K562 (cell line): Measurements from ENCODE around the gene PLEKHM2. TPM values are rescaled to one million over a fixed set of nuclear protein-coding genes. Genes with fewer than 3 reads are reported as not detected.

Experiments
- ATAC-seq: fragments of 200-7000 bp; cut with Tn5 transposase; 3 replicates; pipeline ENCODE4 v1.9.1; 2020; ENCODE audit warnings: moderate library complexity
- BruUV-seq: library from RNA; stranded (reverse); fragments of 400-500 nt; replicated peaks from 2 replicates; lab custom pipeline; 2021; lab: Mats Ljungman, UMichigan
- CTCF ChIA-PET: fragments of 300-600 bp; formaldehyde crosslinking; extraction: SDS; loops from one replicate; lab custom pipeline; 2021; ENCODE audit warnings: low intra/inter-chr PET ratio; lab: Yijun Ruan, JAX
- POLR2A ChIA-PET: fragments of 300-600, 350-650 bp; sonication (Branson Sonifier 250); formaldehyde crosslinking; extraction: SDS; loops from one replicate; lab custom pipeline; 2021; ENCODE audit warnings: antibody characterized with exemption, inconsistent platforms; lab: Yijun Ruan, JAX
- DNase-seq, 4 experiments: peaks; one replicate each; pipeline versions ENCODE4 v3.0.0 to v3.0.0-alpha.2; 2011 to 2018; ENCODE audit warnings: low spot score in 3 of 4, mixed read lengths in 3 of 4; ENCODE audit errors: extremely low read depth in 1 of 4
- FAIRE-seq: peaks from 2 replicates; lab custom pipeline; 2011; peaks lifted over from hg19 to GRCh38; lab: Jason Lieb, UNC
- H2AFZ ChIP-seq: 2 replicates; pipeline ENCODE4 v1.6.0; 2011; ENCODE audit warnings: low read depth, low read length, control low read depth, inconsistent platforms
- H3K27ac ChIP-seq: fragments of 200-600 bp; 3 replicates; pipeline ENCODE4 v1.8.0; 2011; ENCODE audit warnings: low read depth, mild to moderate bottlenecking, control low read depth, inconsistent platforms, low read length, moderate library complexity, mixed read lengths; ENCODE audit errors: extremely low read depth
- H3K27me3 ChIP-seq, 2 experiments: fragments of 300-600 bp in 1 of 2; 2 replicates in 1 of 2; 3 replicates in 1 of 2; pipeline versions ENCODE4 v1.6.0 to v1.8.0; 2011; ENCODE audit warnings: inconsistent platforms in 2 of 2, low read length in 2 of 2, mild to moderate bottlenecking in 1 of 2, mixed read lengths in 1 of 2, moderate library complexity in 1 of 2; ENCODE audit not compliant: control insufficient read depth in 2 of 2, insufficient read depth in 2 of 2
- H3K36me3 ChIP-seq: fragments of 300-600 bp; 3 replicates; pipeline ENCODE4 v1.8.0; 2011; ENCODE audit warnings: mild to moderate bottlenecking, low read length, inconsistent platforms; ENCODE audit not compliant: control insufficient read depth, insufficient read depth
- H3K4me1 ChIP-seq, 2 experiments: fragments of 200-600 bp in 1 of 2; replicated peaks in 1 of 2; 2 replicates in 1 of 2; 3 replicates in 1 of 2; pipeline versions ENCODE4 v1.5.1 to v1.8.0; 2011; ENCODE audit warnings: inconsistent platforms in 2 of 2, low read length in 2 of 2, mild to moderate bottlenecking in 1 of 2, mixed read lengths in 1 of 2, moderate library complexity in 1 of 2; ENCODE audit not compliant: control insufficient read depth in 2 of 2, insufficient read depth in 2 of 2
- H3K4me2 ChIP-seq: 2 replicates; pipeline ENCODE4 v1.6.1; 2011; ENCODE audit warnings: low read length, control low read depth, inconsistent platforms, mixed read lengths; ENCODE audit not compliant: insufficient read depth
- H3K4me3 ChIP-seq: fragments of 200-600 bp; sonication (generic), shearing (Covaris generic); 2 replicates; pipeline ENCODE4 v1.5.1; 2016; ENCODE audit warnings: control low read depth, inconsistent platforms
- H3K79me2 ChIP-seq: fragments of 200-600 bp; 3 replicates; pipeline ENCODE4 v1.8.0; 2011; ENCODE audit warnings: low read length, inconsistent platforms; ENCODE audit not compliant: control insufficient read depth, insufficient read depth
- H3K9ac ChIP-seq, 2 experiments: 2 replicates each; pipeline versions ENCODE4 v1.6.0 to v1.6.1; 2011; ENCODE audit warnings: low read depth in 2 of 2, low read length in 2 of 2, control low read depth in 1 of 2, inconsistent platforms in 1 of 2, mild to moderate bottlenecking in 1 of 2, mixed read lengths in 1 of 2; ENCODE audit not compliant: insufficient read depth in 1 of 2
- H3K9me1 ChIP-seq: one replicate; pipeline ENCODE4 v1.6.0; 2011; ENCODE audit warnings: inconsistent platforms, mild to moderate bottlenecking, low read length, moderate library complexity; ENCODE audit not compliant: control insufficient read depth, insufficient read depth
- H3K9me3 ChIP-seq: replicated peaks from 2 replicates; pipeline ENCODE4 v1.5.1; 2011; ENCODE audit warnings: low read depth, low read length, inconsistent platforms; ENCODE audit not compliant: control insufficient read depth, insufficient read depth
- H4K20me1 ChIP-seq: replicated peaks from 2 replicates; pipeline ENCODE4 v1.6.1; 2011; ENCODE audit warnings: low read length, inconsistent platforms, mixed read lengths; ENCODE audit not compliant: control insufficient read depth, insufficient read depth
- ESRRB ChIP-seq: fragments of 250-450 bp; sonication (Bioruptor Pico); IDR thresholded peaks from 2 replicates; pipeline ENCODE4 v1.5.0; 2020; ENCODE audit warnings: mild to moderate bottlenecking, moderate library complexity, borderline replicate concordance
- HMGXB4 ChIP-seq: sonication (generic); formaldehyde crosslinking; IDR thresholded peaks from 2 replicates; pipeline ENCODE4 v1.8.1; 2023; ENCODE audit warnings: mild to moderate bottlenecking, missing genetic modification reagents
- ID3 ChIP-seq, 2 experiments: fragments of 250-450 bp in 1 of 2; fragments of 450-650 bp in 1 of 2; sonication (Bioruptor Pico) in 1 of 2; IDR thresholded peaks; 2 replicates each; pipeline versions ENCODE4 v1.6.1 to v1.8.0; 2016 to 2021; ENCODE audit warnings: mild to moderate bottlenecking in 2 of 2, moderate library complexity in 2 of 2, missing compliant biosample characterization in 1 of 2, missing genetic modification characterization in 1 of 2
- LCOR ChIP-seq: sonication (generic); formaldehyde crosslinking; IDR thresholded peaks from 2 replicates; pipeline ENCODE4 v1.8.0; 2022; ENCODE audit warnings: mild to moderate bottlenecking, missing genetic modification reagents
- MAFG ChIP-seq: fragments of 450-650 bp; conservative IDR thresholded peaks from 2 replicates; pipeline ENCODE4 v1.6.1; 2016; ENCODE audit warnings: missing genetic modification characterization, missing compliant biosample characterization
- NFIC ChIP-seq: fragments of 450-650 bp; IDR thresholded peaks from 2 replicates; pipeline ENCODE4 v1.6.1; 2017; ENCODE audit warnings: mild to moderate bottlenecking, inconsistent platforms
- ZNF76 ChIP-seq: fragments of 250-450 bp; sonication (Bioruptor Pico); IDR thresholded peaks from 2 replicates; pipeline ENCODE4 v1.4.0; 2020; ENCODE audit warnings: mild to moderate bottlenecking, moderate library complexity, borderline replicate concordance
- WGBS: fragments of 100-300 bp; shearing (Covaris generic); methylation state at CpG from one replicate; pipeline ENCODE4 v1.1.6; 2016; ENCODE audit warnings: low coverage, mixed read lengths; ENCODE audit not compliant: insufficient coverage; ENCODE audit errors: missing lambda C conversion rate; 5-methylcytosine and 5-hydroxymethylcytosine counted together
- in situ Hi-C: fragments of 300-500 bp; cut with MboI; formaldehyde crosslinking; loops from 4 replicates; pipeline ENCODE4 v1.15.0; 2018; ENCODE audit warnings: inconsistent platforms, mixed read lengths
- intact Hi-C: fragments of 100-400 bp; cut with micrococcal nuclease; formaldehyde crosslinking; loops from 2 replicates; pipeline ENCODE4 v1.14.2; 2022
- polyA plus RNA-seq, 8 experiments: library from polyadenylated mRNA; depleted of rRNA in 4 of 8; stranded (reverse) in 5 of 8; unstranded in 3 of 8; fragments of >200 nt; fragmentation: Nextera tagmentation in 2 of 8; fragmentation: Illumina TruSeq in 1 of 8; extraction: Ambion mirVana in 2 of 8; extraction: Trizol in 1 of 8; gene quantifications; 2 replicates each; pipeline versions ENCODE4 v1.2.1 to v1.2.3, GENCODE V29; 2011 to 2014; ENCODE audit warnings: inconsistent platforms in 1 of 8, missing spikeins in 1 of 8
- total RNA-seq, 7 experiments: library from RNA; depleted of rRNA in 6 of 7; stranded (reverse); fragments of >200 nt in 6 of 7; fragmentation: Illumina TruSeq in 2 of 7; extraction: Trizol in 2 of 7; gene quantifications; 2 replicates each; pipeline versions ENCODE4 v1.2.1 to v1.2.3, GENCODE V29; 2011 to 2021; ENCODE audit warnings: low replicate concordance in 1 of 7
- TF ChIP-seq, protein P1 (sequence below): fragments of 450-650 bp; formaldehyde crosslinking; IDR thresholded peaks from 2 replicates; pipeline ENCODE4 v1.4.0; 2020; ENCODE audit warnings: mild to moderate bottlenecking, moderate library complexity

Gene PLEKHM2
- total and polyA plus RNA-seq, 9 of the 15 experiments (the other 6 are each of a cell fraction or from before 2014, with no cell fraction given): 0.27 to 63.7 (median 33.2) TPM

DNA sequence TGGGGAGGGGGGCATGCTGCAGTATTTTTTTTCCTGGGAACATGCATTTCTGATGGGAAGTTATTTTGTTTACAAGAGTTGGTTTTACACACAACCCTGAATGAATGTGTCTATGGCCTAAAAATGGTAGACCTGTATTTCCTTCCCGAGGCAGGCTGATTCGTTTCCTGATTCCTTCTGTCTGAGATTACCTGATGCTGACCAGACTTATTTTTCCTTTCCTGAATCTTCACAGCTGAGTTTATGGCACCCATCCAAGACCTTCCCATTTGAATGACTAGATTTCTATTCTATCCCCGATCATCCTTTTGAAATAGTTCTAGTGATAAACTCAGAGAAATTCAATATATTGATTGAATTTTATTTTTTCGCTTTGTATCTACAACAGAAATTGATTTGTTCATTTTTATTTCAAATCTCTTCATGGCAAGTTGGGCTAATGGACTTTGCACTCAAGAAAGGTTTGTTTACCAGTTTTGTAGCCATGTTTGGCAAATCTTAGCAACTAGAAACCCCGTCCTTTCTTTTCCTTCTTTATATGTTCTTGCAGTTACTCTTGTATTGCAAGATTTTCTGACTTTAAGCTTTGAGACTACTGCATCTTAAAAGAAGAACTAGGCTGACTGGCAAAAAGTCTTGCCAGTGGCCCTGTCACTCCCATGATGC is 15.9 kb upstream of the PLEKHM2 start:
- Histone ChIP-seq H3K36me3 (peaks cover 6% of the 10 kb centered on the region), H3K9me1 (peaks cover 4% of the 10 kb centered on the region), H3K9me3 (no peaks in the 10 kb centered on the region), H3K9ac (no peak overlapping the region), H3K4me1 (no peaks in the 10 kb centered on the region; a peak in 2 of 5 replicates), H3K79me2 (no peaks in the 10 kb centered on the region), H3K4me2 (no peak overlapping the region), H3K27me3 (no peaks in the 10 kb centered on the region), H3K27ac (no peak overlapping the region), H4K20me1 (0 out of 2 replicates have a peak, but pooled peaks cover 3% of the 10 kb centered on the region), H2AFZ (no peak overlapping the region), H3K4me3 (no peak overlapping the region)
- ChIA-PET POLR2A (interaction anchor here (0.6 to 2.1 kb wide), 8 partner anchors 9 to 1053 kb away, joined by 3 to 8 read pairs (median 4); a partner anchor contains a TSS), CTCF (no interaction called here)
- no peak for FAIRE-seq
- ATAC-seq: no peak
- WGBS: 69% methylated on average over 5 of the region's 5 CpGs
- no peak for DNase-seq
- in situ Hi-C loops (no loop called here), intact Hi-C loops (no loop called here)
- TF ChIP-seq LCOR (CRISPR knock-in tag) (no peak), NFIC (peak; percentile 47)
- no TSS peak for BruUV-seq

DNA sequence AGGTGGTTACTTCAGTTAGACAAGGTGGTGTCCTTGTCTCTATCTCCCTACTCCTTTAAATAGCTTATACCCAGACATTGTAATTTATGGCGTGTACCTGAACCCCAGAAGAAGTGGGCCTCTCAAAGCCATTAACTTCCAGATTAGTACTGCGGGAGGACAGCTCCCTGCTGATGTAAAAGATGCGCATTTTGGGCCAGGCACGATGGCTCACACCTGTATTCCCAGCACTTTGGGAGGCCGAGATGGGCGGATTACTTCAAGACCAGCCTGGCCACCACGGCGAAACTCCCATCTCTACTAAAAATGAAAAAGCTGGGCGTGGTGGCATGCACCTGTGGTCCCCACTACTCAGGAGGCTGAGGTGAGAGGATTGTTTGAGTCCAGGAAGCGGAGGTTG is 15.0 kb upstream of the PLEKHM2 start:
- no TSS peak for BruUV-seq
- no peaks in the 10 kb centered on the region; a peak in 2 of 5 replicates for H3K4me1 ChIP-seq
- in situ Hi-C loops (no loop called here), intact Hi-C loops (no loop called here)
- no peaks in the 10 kb centered on the region for H3K79me2 ChIP-seq
- 0 out of 2 replicates have a peak, but pooled peaks cover 3% of the 10 kb centered on the region for H4K20me1 ChIP-seq
- no peak overlapping the region for H3K27ac ChIP-seq
- CTCF ChIA-PET: no interaction called here
- ATAC-seq: no peak
- no peaks in the 10 kb centered on the region for H3K9me3 ChIP-seq
- no peak overlapping the region for H3K9ac ChIP-seq
- WGBS: 75% methylated on average over 10 of the region's 10 CpGs
- H3K4me2 ChIP-seq: no peak overlapping the region
- DNase-seq: no peak
- H3K27me3 ChIP-seq: no peaks in the 10 kb centered on the region
- FAIRE-seq: no peak
- no peak overlapping the region for H2AFZ ChIP-seq
- POLR2A ChIA-PET: interaction anchor here (0.6 to 2.1 kb wide), 6 partner anchors 9 to 36 kb away, joined by 3 to 8 read pairs (median 4); a partner anchor contains a TSS
- peaks cover 3% of the 10 kb centered on the region; the same call in 1 of the 3 replicates for H3K36me3 ChIP-seq
- H3K4me3 ChIP-seq: no peak overlapping the region
- peaks cover 4% of the 10 kb centered on the region for H3K9me1 ChIP-seq
- TF ChIP-seq ZNF76 (CRISPR knock-in tag): no peak
- no peak for TF ChIP-seq ID3 (CRISPR knock-in tag; IDR thresholded peaks at IDR 0.05)
- no peak for TF ChIP-seq ID3 (tag; IDR thresholded peaks at IDR 0.05)
- no peak for TF ChIP-seq ESRRB (CRISPR knock-in tag)
- TF ChIP-seq, protein P1, sequence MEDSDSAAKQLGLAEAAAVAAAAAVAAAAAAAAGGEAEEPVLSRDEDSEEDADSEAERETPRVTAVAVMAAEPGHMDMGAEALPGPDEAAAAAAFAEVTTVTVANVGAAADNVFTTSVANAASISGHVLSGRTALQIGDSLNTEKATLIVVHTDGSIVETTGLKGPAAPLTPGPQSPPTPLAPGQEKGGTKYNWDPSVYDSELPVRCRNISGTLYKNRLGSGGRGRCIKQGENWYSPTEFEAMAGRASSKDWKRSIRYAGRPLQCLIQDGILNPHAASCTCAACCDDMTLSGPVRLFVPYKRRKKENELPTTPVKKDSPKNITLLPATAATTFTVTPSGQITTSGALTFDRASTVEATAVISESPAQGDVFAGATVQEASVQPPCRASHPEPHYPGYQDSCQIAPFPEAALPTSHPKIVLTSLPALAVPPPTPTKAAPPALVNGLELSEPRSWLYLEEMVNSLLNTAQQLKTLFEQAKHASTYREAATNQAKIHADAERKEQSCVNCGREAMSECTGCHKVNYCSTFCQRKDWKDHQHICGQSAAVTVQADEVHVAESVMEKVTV (CRISPR knock-in tag): no peak
- TF ChIP-seq MAFG (tag): no peak
- TF ChIP-seq HMGXB4 (CRISPR knock-in tag): no peak
